K562 (cell line): ENCODE measurements around the gene S100A9. TPM values are rescaled to one million over a fixed set of nuclear protein-coding genes. Genes with fewer than 3 reads are reported as not detected.

Experiments used
- ATAC-seq: fragments of 200-7000 bp; cut with Tn5 transposase; 3 replicates; pipeline ENCODE4 v1.9.1; 2020; ENCODE audit warnings: moderate library complexity
- BruUV-seq: library from RNA; stranded (reverse); fragments of 400-500 nt; replicated peaks from 2 replicates; lab custom pipeline; 2021; lab: Mats Ljungman, UMichigan
- CTCF ChIA-PET: fragments of 300-600 bp; formaldehyde crosslinking; extraction: SDS; loops from one replicate; lab custom pipeline; 2021; ENCODE audit warnings: low intra/inter-chr PET ratio; lab: Yijun Ruan, JAX
- POLR2A ChIA-PET: fragments of 300-600, 350-650 bp; sonication (Branson Sonifier 250); formaldehyde crosslinking; extraction: SDS; loops from one replicate; lab custom pipeline; 2021; ENCODE audit warnings: antibody characterized with exemption, inconsistent platforms; lab: Yijun Ruan, JAX
- DNase-seq, 4 experiments: peaks; one replicate each; pipeline versions ENCODE4 v3.0.0 to v3.0.0-alpha.2; 2011 to 2018; ENCODE audit warnings: low spot score in 3 of 4, mixed read lengths in 3 of 4; ENCODE audit errors: extremely low read depth in 1 of 4
- FAIRE-seq: peaks from 2 replicates; lab custom pipeline; 2011; peaks lifted over from hg19 to GRCh38; lab: Jason Lieb, UNC
- H2AFZ ChIP-seq: 2 replicates; pipeline ENCODE4 v1.6.0; 2011; ENCODE audit warnings: low read depth, low read length, control low read depth, inconsistent platforms
- H3K27ac ChIP-seq: fragments of 200-600 bp; 3 replicates; pipeline ENCODE4 v1.8.0; 2011; ENCODE audit warnings: low read depth, mild to moderate bottlenecking, control low read depth, inconsistent platforms, low read length, moderate library complexity, mixed read lengths; ENCODE audit errors: extremely low read depth
- H3K27me3 ChIP-seq, 2 experiments: fragments of 300-600 bp in 1 of 2; 2 replicates in 1 of 2; 3 replicates in 1 of 2; pipeline versions ENCODE4 v1.6.0 to v1.8.0; 2011; ENCODE audit warnings: inconsistent platforms in 2 of 2, low read length in 2 of 2, mild to moderate bottlenecking in 1 of 2, mixed read lengths in 1 of 2, moderate library complexity in 1 of 2; ENCODE audit not compliant: control insufficient read depth in 2 of 2, insufficient read depth in 2 of 2
- H3K36me3 ChIP-seq: fragments of 300-600 bp; 3 replicates; pipeline ENCODE4 v1.8.0; 2011; ENCODE audit warnings: mild to moderate bottlenecking, low read length, inconsistent platforms; ENCODE audit not compliant: control insufficient read depth, insufficient read depth
- H3K4me1 ChIP-seq, 2 experiments: fragments of 200-600 bp in 1 of 2; replicated peaks in 1 of 2; 2 replicates in 1 of 2; 3 replicates in 1 of 2; pipeline versions ENCODE4 v1.5.1 to v1.8.0; 2011; ENCODE audit warnings: inconsistent platforms in 2 of 2, low read length in 2 of 2, mild to moderate bottlenecking in 1 of 2, mixed read lengths in 1 of 2, moderate library complexity in 1 of 2; ENCODE audit not compliant: control insufficient read depth in 2 of 2, insufficient read depth in 2 of 2
- H3K4me2 ChIP-seq: 2 replicates; pipeline ENCODE4 v1.6.1; 2011; ENCODE audit warnings: low read length, control low read depth, inconsistent platforms, mixed read lengths; ENCODE audit not compliant: insufficient read depth
- H3K4me3 ChIP-seq: fragments of 200-600 bp; sonication (generic), shearing (Covaris generic); 2 replicates; pipeline ENCODE4 v1.5.1; 2016; ENCODE audit warnings: control low read depth, inconsistent platforms
- H3K79me2 ChIP-seq: fragments of 200-600 bp; 3 replicates; pipeline ENCODE4 v1.8.0; 2011; ENCODE audit warnings: low read length, inconsistent platforms; ENCODE audit not compliant: control insufficient read depth, insufficient read depth
- H3K9ac ChIP-seq, 2 experiments: 2 replicates each; pipeline versions ENCODE4 v1.6.0 to v1.6.1; 2011; ENCODE audit warnings: low read depth in 2 of 2, low read length in 2 of 2, control low read depth in 1 of 2, inconsistent platforms in 1 of 2, mild to moderate bottlenecking in 1 of 2, mixed read lengths in 1 of 2; ENCODE audit not compliant: insufficient read depth in 1 of 2
- H3K9me1 ChIP-seq: one replicate; pipeline ENCODE4 v1.6.0; 2011; ENCODE audit warnings: inconsistent platforms, mild to moderate bottlenecking, low read length, moderate library complexity; ENCODE audit not compliant: control insufficient read depth, insufficient read depth
- H3K9me3 ChIP-seq: replicated peaks from 2 replicates; pipeline ENCODE4 v1.5.1; 2011; ENCODE audit warnings: low read depth, low read length, inconsistent platforms; ENCODE audit not compliant: control insufficient read depth, insufficient read depth
- H4K20me1 ChIP-seq: replicated peaks from 2 replicates; pipeline ENCODE4 v1.6.1; 2011; ENCODE audit warnings: low read length, inconsistent platforms, mixed read lengths; ENCODE audit not compliant: control insufficient read depth, insufficient read depth
- CBFA2T2 ChIP-seq: fragments of 450-650 bp; conservative IDR thresholded peaks from 2 replicates; pipeline ENCODE4 v1.6.1; 2017; ENCODE audit warnings: mild to moderate bottlenecking
- DMBX1 ChIP-seq: fragments of 250-450 bp; sonication (Bioruptor Pico); IDR thresholded peaks from 2 replicates; pipeline ENCODE4 v1.8.0; 2022; ENCODE audit warnings: inconsistent platforms, mild to moderate bottlenecking, moderate library complexity, borderline replicate concordance
- GTF2B ChIP-seq: IDR thresholded peaks from 2 replicates; pipeline ENCODE4 v1.6.1; 2011; ENCODE audit not compliant: insufficient read length; ENCODE audit errors: extremely low read depth
- HOMEZ ChIP-seq: fragments of 250-450 bp; sonication (Bioruptor Pico); IDR thresholded peaks from 2 replicates; pipeline ENCODE4 v1.4.0; 2020; ENCODE audit warnings: mild to moderate bottlenecking, moderate library complexity
- KLF1 ChIP-seq: fragments of 450-650 bp; IDR thresholded peaks from 2 replicates; pipeline ENCODE4 v1.6.1; 2016; ENCODE audit warnings: missing genetic modification characterization, missing compliant biosample characterization
- WGBS: fragments of 100-300 bp; shearing (Covaris generic); methylation state at CpG from one replicate; pipeline ENCODE4 v1.1.6; 2016; ENCODE audit warnings: low coverage, mixed read lengths; ENCODE audit not compliant: insufficient coverage; ENCODE audit errors: missing lambda C conversion rate; 5-methylcytosine and 5-hydroxymethylcytosine counted together
- in situ Hi-C: fragments of 300-500 bp; cut with MboI; formaldehyde crosslinking; loops from 4 replicates; pipeline ENCODE4 v1.15.0; 2018; ENCODE audit warnings: inconsistent platforms, mixed read lengths
- intact Hi-C: fragments of 100-400 bp; cut with micrococcal nuclease; formaldehyde crosslinking; loops from 2 replicates; pipeline ENCODE4 v1.14.2; 2022
- polyA plus RNA-seq, 8 experiments: library from polyadenylated mRNA; depleted of rRNA in 4 of 8; stranded (reverse) in 5 of 8; unstranded in 3 of 8; fragments of >200 nt; fragmentation: Nextera tagmentation in 2 of 8; fragmentation: Illumina TruSeq in 1 of 8; extraction: Ambion mirVana in 2 of 8; extraction: Trizol in 1 of 8; gene quantifications; 2 replicates each; pipeline versions ENCODE4 v1.2.1 to v1.2.3, GENCODE V29; 2011 to 2014; ENCODE audit warnings: inconsistent platforms in 1 of 8, missing spikeins in 1 of 8
- total RNA-seq, 7 experiments: library from RNA; depleted of rRNA in 6 of 7; stranded (reverse); fragments of >200 nt in 6 of 7; fragmentation: Illumina TruSeq in 2 of 7; extraction: Trizol in 2 of 7; gene quantifications; 2 replicates each; pipeline versions ENCODE4 v1.2.1 to v1.2.3, GENCODE V29; 2011 to 2021; ENCODE audit warnings: low replicate concordance in 1 of 7

S100A9 gene
- total and polyA plus RNA-seq, 9 of the 15 experiments (the other 6 are each of a cell fraction or from before 2014, with no cell fraction given), result 0.80 TPM; not detected in 8

GRCh38 chr1:153375511-153375910, 17.9 kb downstream of the S100A9 start, which contains the start of gene S100A12:
Gene S100A12, minus strand, starts transcription at chr1:153375621. Its CDS starts 1,029 bp downstream, at chr1:153374592.
- TF ChIP-seq KLF1 (tag), result no peak
- no peak for TF ChIP-seq DMBX1 (CRISPR knock-in tag)
- TF ChIP-seq GTF2B, result no peak
- TF ChIP-seq CBFA2T2, result no peak
- TF ChIP-seq HOMEZ (CRISPR knock-in tag), result no peak
- Histone ChIP-seq H3K4me3 (no peak within 1 kb of the TSS), H3K79me2 (no peaks in the 10 kb centered on the region), H3K9me3 (no peaks in the 10 kb centered on the region), H3K4me2 (no peak within 1 kb of the TSS), H3K9me1 (no peaks in the 10 kb centered on the region), H3K27me3 (peaks cover 9 to 35% of the 10 kb centered on the region in 2 experiments; a peak in 4 of 5 replicates), H3K4me1 (0 out of 5 replicates have a peak, but pooled peaks cover 0 to under 1% of the 10 kb centered on the region in 2 experiments), H3K36me3 (no peaks in the 10 kb centered on the region), H3K27ac (no peak within 1 kb of the TSS), H2AFZ (no peak within 1 kb of the TSS), H4K20me1 (no peaks in the 10 kb centered on the region), H3K9ac (no peak within 1 kb of the TSS)
- intact Hi-C loops (no loop called here), in situ Hi-C loops (no loop called here)
- WGBS, result 0% methylated on average over 1 of the region's 1 CpG
- DNase-seq, result no peak
- FAIRE-seq, result no peak
- POLR2A ChIA-PET, result interaction anchor here (0.6 kb wide), 1 partner anchor 1948 kb away, joined by 3 read pairs; no protein-coding TSS in a partner anchor
- no peak for ATAC-seq
- CTCF ChIA-PET, result no interaction called here
- no TSS peak for BruUV-seq
